Thyroid gland (tissue), 4 donors: Measurements from ENCODE around the gene ST3GAL2. TPM values are rescaled to one million over a fixed set of nuclear protein-coding genes. Genes with fewer than 3 reads are reported as not detected.
"Not testable (repeated sequence)": the region's sequence is repeated elsewhere in the genome, so short reads cannot be mapped to it uniquely, and the experiment has no call there.

ENCODE experiments used
- DNase-seq, 2 donors: peaks; one replicate each; pipeline ENCODE4 v3.0.0-alpha.2; 2019
- H3K27ac ChIP-seq, 3 donors: fragments of 200-600 bp; sonication (generic); 1 replicate in 2 of 3; 2 replicates in 1 of 3; pipeline ENCODE4 v1.5.1; 2016 to 2019; ENCODE audit warnings: mild to moderate bottlenecking in 1 of 3, moderate library complexity in 1 of 3
- H3K27me3 ChIP-seq: fragments of 200-600 bp; sonication (generic); one replicate; pipeline ENCODE4 v1.5.1; 2019
- H3K36me3 ChIP-seq, 2 donors: fragments of 200-600 bp; sonication (generic); one replicate each; pipeline ENCODE4 v1.5.1; 2016 to 2019
- H3K4me1 ChIP-seq, 2 donors: fragments of 200-600 bp; sonication (generic); one replicate each; pipeline ENCODE4 v1.5.1; 2017 to 2019
- H3K4me3 ChIP-seq, 3 donors: fragments of 200-600 bp; sonication (generic); replicated peaks in 1 of 3; 1 replicate in 2 of 3; 2 replicates in 1 of 3; pipeline ENCODE4 v1.5.1; 2016; ENCODE audit warnings: mild to moderate bottlenecking in 1 of 3
- H3K9me3 ChIP-seq: fragments of 200-600 bp; sonication (generic); one replicate; pipeline ENCODE4 v1.5.1; 2017
- POLR2A ChIP-seq, 2 donors: fragments of 450-650 bp; IDR thresholded peaks; one replicate each; pipeline ENCODE4 v1.6.1; 2017; ENCODE audit warnings: antibody characterized with exemption in 2 of 2, mild to moderate bottlenecking in 2 of 2, moderate library complexity in 1 of 2
- WGBS, 2 donors: methylation state at CpG; one replicate each; pipeline ENCODE4 v1.1.5; 2017; 5-methylcytosine and 5-hydroxymethylcytosine counted together
- intact Hi-C: fragments of 100-400 bp; cut with DNase I; formaldehyde crosslinking; loops from one replicate; pipeline ENCODE4 v1.15.1; 2023
- small RNA-seq: library from RNA; depleted of rRNA; stranded (forward); fragments of <200 nt; gene quantifications from one replicate; pipeline ENCODE3, GENCODE V24; 2016
- total RNA-seq, 4 donors: library from RNA; depleted of rRNA; stranded (reverse); fragments of >200 nt; gene quantifications; one replicate each; pipeline ENCODE4 v1.2.3, GENCODE V29; 2016
- TF ChIP-seq, protein P1 (sequence below), 6 experiments: fragments of 200-600 bp in 3 of 6; fragments of 450-650 bp in 3 of 6; sonication (generic) in 3 of 6; IDR thresholded peaks; one replicate each; pipeline ENCODE4 v1.5.1; 2016 to 2019; ENCODE audit warnings: antibody characterized with exemption in 6 of 6, mild to moderate bottlenecking in 2 of 6, inconsistent platforms in 1 of 6, moderate library complexity in 1 of 6

Gene ST3GAL2
- total RNA-seq, 4 donors from 2014 or later: 11.2 to 17.4 (median 11.8) TPM

DNA sequence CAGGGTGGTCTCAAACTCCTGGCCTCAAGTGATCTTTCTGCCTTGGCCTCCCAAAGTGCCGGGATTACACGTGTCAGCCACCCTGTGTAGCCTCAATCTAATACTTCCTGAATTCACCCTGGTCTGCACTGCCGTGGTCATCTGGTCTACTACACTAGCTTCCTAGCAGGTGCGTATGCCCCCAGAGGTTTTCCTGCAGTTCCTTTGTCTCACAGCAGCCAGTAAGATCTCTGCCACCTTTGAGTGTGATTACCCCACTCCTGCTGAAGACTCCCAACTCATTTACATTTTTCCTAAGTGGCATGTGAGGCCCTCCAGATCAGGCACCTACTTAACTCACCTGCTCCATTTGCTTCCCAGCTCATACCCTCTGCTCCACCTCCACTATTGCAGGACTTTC, 97.3 kb downstream of the ST3GAL2 start:
- TF ChIP-seq POLR2A (IDR thresholded peaks at IDR 0.05): no peak
- TF ChIP-seq, protein P1, sequence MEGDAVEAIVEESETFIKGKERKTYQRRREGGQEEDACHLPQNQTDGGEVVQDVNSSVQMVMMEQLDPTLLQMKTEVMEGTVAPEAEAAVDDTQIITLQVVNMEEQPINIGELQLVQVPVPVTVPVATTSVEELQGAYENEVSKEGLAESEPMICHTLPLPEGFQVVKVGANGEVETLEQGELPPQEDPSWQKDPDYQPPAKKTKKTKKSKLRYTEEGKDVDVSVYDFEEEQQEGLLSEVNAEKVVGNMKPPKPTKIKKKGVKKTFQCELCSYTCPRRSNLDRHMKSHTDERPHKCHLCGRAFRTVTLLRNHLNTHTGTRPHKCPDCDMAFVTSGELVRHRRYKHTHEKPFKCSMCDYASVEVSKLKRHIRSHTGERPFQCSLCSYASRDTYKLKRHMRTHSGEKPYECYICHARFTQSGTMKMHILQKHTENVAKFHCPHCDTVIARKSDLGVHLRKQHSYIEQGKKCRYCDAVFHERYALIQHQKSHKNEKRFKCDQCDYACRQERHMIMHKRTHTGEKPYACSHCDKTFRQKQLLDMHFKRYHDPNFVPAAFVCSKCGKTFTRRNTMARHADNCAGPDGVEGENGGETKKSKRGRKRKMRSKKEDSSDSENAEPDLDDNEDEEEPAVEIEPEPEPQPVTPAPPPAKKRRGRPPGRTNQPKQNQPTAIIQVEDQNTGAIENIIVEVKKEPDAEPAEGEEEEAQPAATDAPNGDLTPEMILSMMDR (IDR thresholded peaks at IDR 0.05): no peak
- Histone ChIP-seq H3K4me3 (no peak overlapping the region), H3K36me3 (no peaks in the 10 kb centered on the region), H3K4me1 (peaks cover 6% of the 10 kb centered on the region in 2 donors), H3K9me3 (no peaks in the 10 kb centered on the region), H3K27me3 (no peaks in the 10 kb centered on the region), H3K27ac (no peak overlapping the region)
- intact Hi-C loops: no loop called here
- DNase-seq: no peak
- WGBS, 2 donors: 75 to 86% methylated on average over 4 of the region's 4 CpGs

GRCh38 chr16:70337814-70338213, 101.1 kb downstream of the ST3GAL2 start:
- intact Hi-C loops: no loop called here
- WGBS, 2 donors: 96 to 97% methylated on average over 5 of the region's 5 CpGs
- TF ChIP-seq, protein P1 (IDR thresholded peaks at IDR 0.05): no peak
- no peak for TF ChIP-seq POLR2A (IDR thresholded peaks at IDR 0.05)

DNA sequence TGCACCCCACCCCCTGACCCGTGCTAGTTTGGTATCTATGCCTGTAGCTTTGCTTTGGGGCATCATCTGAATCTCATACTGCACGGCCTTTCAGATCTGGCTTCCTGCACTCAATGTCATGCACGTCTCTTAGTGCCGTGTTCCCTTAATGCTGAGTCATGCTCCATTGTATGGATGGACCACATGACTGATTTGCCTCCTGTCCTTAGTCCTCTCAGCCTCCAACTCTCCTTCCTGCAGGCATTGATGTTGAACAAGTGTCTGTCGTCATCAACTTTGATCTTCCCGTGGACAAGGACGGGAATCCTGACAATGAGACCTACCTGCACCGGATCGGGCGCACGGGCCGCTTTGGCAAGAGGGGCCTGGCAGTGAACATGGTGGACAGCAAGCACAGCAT, 106.2 kb downstream of the ST3GAL2 start:
- H3K9me3 ChIP-seq, intact Hi-C loops, DNase-seq, H3K27ac ChIP-seq, H3K27me3 ChIP-seq, H3K4me1 ChIP-seq, H3K4me3 ChIP-seq: not testable (repeated sequence)
- peaks cover 43 to 49% of the 10 kb centered on the region in 2 donors for H3K36me3 ChIP-seq
- WGBS, 2 donors: 89 to 95% methylated on average over 5 to 7 of the region's 12 CpGs

More at GRCh38 chr16:70337814-70338213, 101.1 kb downstream of the ST3GAL2 start:
- no peak for DNase-seq
- Histone ChIP-seq H3K27ac (no peak overlapping the region), H3K4me3 (no peak overlapping the region), H3K4me1 (no peaks in the 10 kb centered on the region), H3K27me3 (no peaks in the 10 kb centered on the region), H3K36me3 (peaks cover 17 to 20% of the 10 kb centered on the region in 2 donors), H3K9me3 (no peaks in the 10 kb centered on the region)

GRCh38 chr16:70331588-70332358, 107.1 kb downstream of the ST3GAL2 start:
- Histone ChIP-seq H3K4me3 (no peak overlapping the region), H3K9me3 (no peaks in the 10 kb centered on the region), H3K36me3 (peaks cover 49% of the 10 kb centered on the region in 2 donors), H3K4me1 (no peaks in the 10 kb centered on the region), H3K27me3 (no peaks in the 10 kb centered on the region), H3K27ac (no peak overlapping the region)
- intact Hi-C loops: no loop called here
- 70 to 83% methylated on average over 9 of the region's 9 CpGs for WGBS, 2 donors
- no peak for DNase-seq
- TF ChIP-seq POLR2A (IDR thresholded peaks at IDR 0.05): no peak
- TF ChIP-seq, protein P1 (IDR thresholded peaks at IDR 0.05): peak in 3 of 6 experiments; percentile 5 to 35 (median 10)

GRCh38 chr16:70331091-70331490, 107.8 kb downstream of the ST3GAL2 start:
- peaks cover 51 to 54% of the 10 kb centered on the region in 2 donors for H3K36me3 ChIP-seq
- TF ChIP-seq, protein P1 (IDR thresholded peaks at IDR 0.05): no peak
- no peak for TF ChIP-seq POLR2A (IDR thresholded peaks at IDR 0.05)

More at GRCh38 chr16:70331091-70331490, 107.8 kb downstream of the ST3GAL2 start:
- H3K4me3 ChIP-seq: no peak overlapping the region
- H3K27me3 ChIP-seq: no peaks in the 10 kb centered on the region
- no peak for DNase-seq
- no peaks in the 10 kb centered on the region for H3K9me3 ChIP-seq
- no peak overlapping the region for H3K27ac ChIP-seq
- intact Hi-C loops: no loop called here
- no peaks in the 10 kb centered on the region for H3K4me1 ChIP-seq
- 90 to 100% methylated on average over 1 of the region's 1 CpG for WGBS, 2 donors

Small RNA genes within 50 kb of the gene (small RNA-seq; reads per million reads assigned to genes)
- gene RNU6-23P (not detected), gene RPS27P26 (not detected)

Other genes with a start within 250 kb of the ST3GAL2 start
- gene EXOSC6, start 187.2 kb downstream of the ST3GAL2 start, total RNA-seq: 10 to 100 TPM; 22.5 to 47.7 (median 24.3) TPM
- 100 to 1,000 TPM in 3 of 4 donors, 10 to 100 TPM in 1; 84.8 to 268 (median 192) TPM for gene AARS1, start 149.6 kb downstream of the ST3GAL2 start, total RNA-seq
- 10 to 100 TPM; 35.8 to 53.6 (median 44.9) TPM for gene DDX19B, start 139.9 kb downstream of the ST3GAL2 start, total RNA-seq
- 100 to 1,000 TPM in 1 of 4 donors, 10 to 100 TPM in 3; 52.5 to 100 (median 66.1) TPM for gene DDX19A, start 92.2 kb downstream of the ST3GAL2 start, total RNA-seq
- 10 to 100 TPM; 20.3 to 40.2 (median 24.5) TPM for gene FCSK, start 15.5 kb upstream of the ST3GAL2 start, total RNA-seq
- gene COG4, start 84.5 kb upstream of the ST3GAL2 start, total RNA-seq: 10 to 100 TPM; 39.6 to 88.4 (median 66.7) TPM
- gene SF3B3, start 84.7 kb upstream of the ST3GAL2 start, total RNA-seq: 100 to 1,000 TPM in 2 of 4 donors, 10 to 100 TPM in 2; 74.2 to 142 (median 112) TPM
- gene IL34, start 207.5 kb upstream of the ST3GAL2 start, total RNA-seq: 1 to 10 TPM; 3.5 to 9.6 (median 5.0) TPM
- 10 to 100 TPM; 11.3 to 39.8 (median 26.7) TPM for gene MTSS2, start 247.0 kb upstream of the ST3GAL2 start, total RNA-seq